ENCODE results near the gene FAM13A.
"Not testable (repeated sequence)": the region's sequence is repeated elsewhere in the genome, so short reads cannot be mapped to it uniquely, and the experiment has no call there.

Gene FAM13A

GRCh38 chr4:88892646-88893045 is 164.3 kb downstream of the FAM13A start:
- FAIRE-seq = peak; percentile 51

DNA sequence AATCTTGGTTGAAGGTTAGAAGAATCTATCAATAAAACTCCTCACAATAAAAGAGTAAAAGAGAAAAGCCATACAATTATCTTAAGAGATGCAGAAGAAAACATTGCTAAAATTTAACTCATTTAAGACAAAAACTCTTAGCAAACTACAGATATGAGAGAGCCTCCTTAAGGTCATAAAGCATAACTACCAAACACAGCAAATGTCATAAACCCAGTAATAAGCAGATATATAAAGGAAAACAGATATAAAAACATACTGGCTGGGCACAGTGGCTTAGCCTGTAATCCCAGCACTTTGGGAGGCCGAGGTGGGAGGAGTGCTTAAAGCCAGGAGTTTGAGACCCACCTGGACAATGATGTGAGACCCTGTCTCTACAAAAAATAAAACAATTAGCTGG is 165.3 kb downstream of the FAM13A start:
- no peak for FAIRE-seq

GRCh38 chr4:88887409-88887808 is 169.6 kb downstream of the FAM13A start:
- not testable (repeated sequence) for FAIRE-seq

DNA sequence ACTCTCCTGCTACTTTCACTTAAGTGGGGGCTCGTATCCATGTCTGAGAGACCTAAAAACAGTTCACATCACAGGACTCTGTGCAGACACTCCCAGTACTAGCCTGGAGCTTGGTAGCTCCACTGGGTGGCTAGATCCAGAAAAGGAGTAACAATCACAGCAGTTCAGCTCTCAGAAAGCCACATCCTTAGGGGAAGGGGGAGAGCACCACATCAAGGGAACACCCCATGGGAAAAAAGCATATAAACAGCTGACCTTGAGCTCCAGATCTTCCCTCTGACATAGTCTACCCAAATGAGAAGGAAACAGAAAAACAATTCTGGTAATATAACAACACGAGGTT is 175.8 kb downstream of the FAM13A start:
- no peak for FAIRE-seq

DNA sequence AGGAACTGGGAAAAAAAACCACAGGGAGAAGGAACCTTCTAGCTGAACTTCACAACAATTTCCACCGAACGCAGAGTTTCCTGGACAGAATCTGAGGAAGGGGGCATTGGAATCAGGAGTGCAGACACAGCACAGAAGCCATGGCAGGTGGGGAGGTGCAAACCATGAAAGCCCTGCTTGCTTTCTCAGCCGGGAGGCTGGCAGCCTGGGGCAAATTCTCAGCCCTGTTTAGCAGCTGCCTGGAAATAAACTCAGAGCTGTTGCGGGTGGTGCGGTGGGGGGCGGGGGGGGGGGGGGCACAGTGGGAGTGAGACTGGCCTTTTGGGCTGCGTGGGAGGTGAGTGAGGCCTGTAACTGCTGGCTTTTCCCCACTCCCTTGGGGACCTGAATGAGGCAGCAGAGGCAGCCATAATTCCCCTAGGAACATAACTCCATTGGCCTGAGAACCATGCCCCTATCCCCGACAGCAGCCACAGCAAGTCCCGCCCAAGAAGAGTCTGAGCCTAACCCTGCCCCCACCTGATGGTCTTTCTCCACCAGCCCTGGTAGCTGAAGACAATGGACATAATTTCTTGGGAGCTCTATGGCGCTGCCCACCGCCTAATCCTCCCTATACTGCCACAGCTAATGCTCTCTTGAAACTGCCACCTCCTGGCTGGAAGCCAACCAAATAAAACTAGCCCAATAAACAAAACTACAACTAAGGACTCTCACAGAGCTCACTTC is 176.3 kb downstream of the FAM13A start:
- FAIRE-seq = no peak

GRCh38 chr4:88879991-88880390 is 177.0 kb downstream of the FAM13A start:
- FAIRE-seq = no peak

- FAIRE-seq = no peak
These were observed 178.3 kb downstream of the FAM13A start for GRCh38 chr4:88878642-88879041.

DNA sequence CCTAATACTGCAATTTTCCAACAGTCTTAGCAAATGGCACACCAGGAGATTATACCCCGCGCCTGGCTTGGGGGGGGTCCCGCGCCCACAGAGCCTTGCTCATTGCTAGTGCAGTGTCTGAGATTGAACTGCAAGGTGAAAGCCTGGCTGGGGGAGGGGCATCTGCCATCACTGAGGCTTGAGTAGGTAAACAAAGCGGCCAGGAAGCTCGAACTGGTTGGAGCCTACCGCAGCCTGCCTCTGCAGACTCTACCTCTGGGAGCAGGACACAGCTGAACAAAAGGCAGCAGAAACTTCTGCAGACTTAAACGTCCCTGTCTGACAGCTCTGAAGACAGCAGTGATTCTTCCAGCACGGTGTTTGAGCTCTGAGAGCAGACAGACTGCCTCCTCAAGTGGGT is 186.6 kb downstream of the FAM13A start:
- no peak for FAIRE-seq

- no peak for FAIRE-seq
These were observed 188.5 kb downstream of the FAM13A start for GRCh38 chr4:88868510-88868909.

DNA sequence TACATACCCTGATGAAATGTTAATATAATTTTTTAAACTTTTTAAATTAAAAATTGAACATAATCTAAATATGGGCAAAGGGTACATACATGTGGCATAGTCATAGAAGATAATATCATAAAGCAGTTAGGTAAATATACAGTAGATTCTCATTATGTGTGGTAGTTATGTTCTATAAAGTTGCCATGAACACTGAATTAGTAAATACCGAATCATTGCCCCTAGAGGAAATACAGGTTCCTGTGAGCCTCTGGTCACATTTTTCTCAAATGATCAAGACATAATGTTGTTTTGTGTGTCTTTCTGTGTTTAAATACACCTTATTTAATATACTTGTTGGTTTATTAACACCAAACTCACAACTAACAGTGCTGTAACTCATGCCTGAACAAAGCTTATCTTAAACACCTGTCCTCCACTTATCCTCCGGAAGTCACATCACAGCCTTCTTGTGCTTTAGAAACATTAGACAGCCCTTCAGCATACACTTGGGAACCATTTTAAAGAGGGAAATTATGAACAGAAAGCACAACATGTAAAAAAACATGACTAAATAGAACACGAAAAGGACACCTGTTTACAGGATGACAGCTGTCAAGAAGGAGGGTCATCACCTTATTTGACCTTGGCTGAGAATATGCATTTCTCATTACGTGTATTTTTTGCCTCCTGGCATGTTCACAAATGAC is 190.0 kb downstream of the FAM13A start:
- no peak for FAIRE-seq

DNA sequence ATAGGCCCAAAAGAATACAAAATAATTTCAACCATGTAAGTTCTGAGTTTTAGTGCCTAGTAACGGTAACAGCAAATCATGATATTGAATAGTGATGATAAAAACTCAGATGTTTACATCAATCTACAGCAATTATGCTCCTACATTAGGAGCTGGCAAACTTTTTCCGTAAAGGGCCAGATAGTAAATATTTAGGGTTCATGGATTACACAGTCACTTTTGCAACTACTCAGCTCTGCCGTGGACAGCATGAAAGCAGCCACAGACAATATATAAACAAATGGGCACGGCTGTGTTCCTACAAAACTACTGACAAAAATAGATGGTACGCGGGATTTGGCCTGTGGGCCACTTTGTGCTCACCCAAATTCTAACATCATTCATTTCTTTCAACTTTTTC is 191.5 kb downstream of the FAM13A start:
- FAIRE-seq = no peak

DNA sequence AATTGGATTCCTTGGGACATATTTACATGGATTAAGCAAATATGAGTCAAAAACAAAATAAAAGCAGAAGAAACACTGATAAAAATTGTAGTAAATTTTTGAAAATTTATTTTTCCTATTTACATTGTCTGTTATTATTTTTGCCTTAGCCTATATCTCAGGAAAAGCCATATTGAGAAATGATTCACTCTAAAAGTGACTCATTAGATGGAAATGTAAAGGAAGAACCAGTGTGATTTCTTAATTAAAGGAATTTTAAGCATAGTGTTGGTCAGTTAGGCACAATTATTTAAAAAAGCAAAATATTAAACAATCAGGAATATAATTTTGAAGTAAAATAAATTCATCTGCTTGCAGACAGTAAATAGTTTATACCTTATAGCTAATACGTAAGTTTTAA is 191.9 kb downstream of the FAM13A start:
- peak; percentile 41 for FAIRE-seq

- FAIRE-seq = no peak
These were observed 196.4 kb downstream of the FAM13A start for GRCh38 chr4:88860586-88860985.

- FAIRE-seq = no peak
These were observed 197.7 kb downstream of the FAM13A start for GRCh38 chr4:88859191-88859812.

- no peak for FAIRE-seq
These were observed 198.2 kb downstream of the FAM13A start for GRCh38 chr4:88858752-88859151.

DNA sequence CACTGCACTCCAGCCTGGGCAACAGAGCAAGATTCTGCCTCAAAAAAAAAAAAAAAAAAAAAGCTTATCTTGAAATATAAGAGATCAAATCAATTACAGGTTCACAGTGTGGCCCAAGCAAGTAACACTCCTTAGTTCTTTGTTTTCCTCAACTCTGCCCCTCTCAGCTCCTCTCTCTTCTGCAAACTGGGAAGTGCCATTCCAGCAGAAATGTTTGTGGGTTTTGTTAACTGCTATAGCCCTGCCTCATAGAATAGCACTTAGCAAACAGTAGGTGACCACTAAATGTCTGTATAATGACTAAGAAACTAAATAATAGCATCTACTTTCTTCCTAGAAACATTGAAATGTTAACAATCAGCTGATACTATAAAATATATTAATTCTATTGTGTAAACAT is 199.4 kb downstream of the FAM13A start:
- FAIRE-seq = no peak

DNA sequence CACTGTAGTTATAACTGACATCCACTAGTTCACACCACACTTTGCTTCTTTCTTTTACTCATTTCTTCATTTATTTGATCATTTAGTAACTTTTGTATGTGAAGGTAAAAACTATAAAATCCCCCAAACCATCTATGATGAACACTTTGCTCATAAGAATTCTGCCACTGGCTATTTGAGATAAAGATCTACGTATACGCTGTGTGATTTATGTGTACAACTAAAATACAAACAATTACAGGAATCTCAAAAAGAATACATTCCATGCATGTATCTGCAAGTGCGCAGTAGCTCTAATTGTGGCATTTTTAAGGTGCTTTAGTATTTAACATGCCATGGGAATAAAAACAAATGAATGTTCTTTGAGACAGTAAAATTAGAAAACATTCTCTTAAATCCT is 202.5 kb downstream of the FAM13A start:
- FAIRE-seq = no peak

GRCh38 chr4:88853583-88853982 is 203.4 kb downstream of the FAM13A start:
- FAIRE-seq = not testable (repeated sequence)

- no peak for FAIRE-seq
These were observed 210.7 kb downstream of the FAM13A start for GRCh38 chr4:88846206-88846790.

DNA sequence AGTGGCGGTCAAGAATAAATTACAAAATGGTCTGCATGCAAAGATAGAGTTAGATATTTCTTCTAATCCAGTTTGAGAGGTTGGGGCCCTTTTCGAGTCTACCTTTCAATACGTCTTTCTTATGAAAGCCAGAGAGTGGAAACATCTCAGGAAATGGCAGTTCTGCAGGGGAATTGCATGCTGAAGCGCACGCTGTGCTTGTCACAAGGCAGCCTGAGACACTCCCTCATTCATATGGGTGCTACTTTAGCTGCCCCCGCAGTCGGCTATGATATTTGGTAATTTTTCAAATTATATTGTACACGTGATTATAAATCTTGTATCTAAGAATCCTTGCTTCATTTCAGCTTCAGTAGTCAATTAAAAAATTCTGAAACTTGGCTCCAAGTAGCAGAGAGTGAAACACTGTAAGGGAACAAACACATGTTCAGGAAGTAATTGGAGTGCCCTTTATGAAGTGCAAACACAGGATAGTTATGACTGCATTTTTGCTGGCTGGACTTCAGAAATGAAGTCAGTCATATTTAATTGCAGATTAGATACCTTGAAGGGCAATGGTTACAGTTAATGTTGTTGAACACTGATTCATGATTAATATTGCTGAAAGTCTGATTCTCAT is 213.8 kb downstream of the FAM13A start:
- FAIRE-seq = no peak

- FAIRE-seq = no peak
These were observed 215.3 kb downstream of the FAM13A start for GRCh38 chr4:88841635-88842034.

DNA sequence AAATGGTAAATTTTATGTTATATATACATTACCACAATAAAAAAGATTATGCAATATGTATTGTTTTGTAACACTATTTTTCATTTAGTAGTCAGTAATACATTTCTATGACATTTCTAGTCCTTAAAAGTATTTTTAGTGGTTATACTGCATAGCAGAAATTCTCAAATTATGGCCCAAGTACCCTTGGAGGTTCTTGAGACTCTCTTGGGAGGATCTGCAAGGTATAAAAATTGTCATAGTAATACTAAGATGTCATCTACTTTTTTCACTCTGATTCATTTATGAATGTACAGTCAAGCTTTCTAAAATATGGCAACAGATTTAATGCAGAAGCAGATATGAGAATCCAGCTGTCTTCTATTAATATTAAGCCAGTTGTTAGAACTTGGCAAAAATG is 220.8 kb downstream of the FAM13A start:
- no peak for FAIRE-seq

DNA sequence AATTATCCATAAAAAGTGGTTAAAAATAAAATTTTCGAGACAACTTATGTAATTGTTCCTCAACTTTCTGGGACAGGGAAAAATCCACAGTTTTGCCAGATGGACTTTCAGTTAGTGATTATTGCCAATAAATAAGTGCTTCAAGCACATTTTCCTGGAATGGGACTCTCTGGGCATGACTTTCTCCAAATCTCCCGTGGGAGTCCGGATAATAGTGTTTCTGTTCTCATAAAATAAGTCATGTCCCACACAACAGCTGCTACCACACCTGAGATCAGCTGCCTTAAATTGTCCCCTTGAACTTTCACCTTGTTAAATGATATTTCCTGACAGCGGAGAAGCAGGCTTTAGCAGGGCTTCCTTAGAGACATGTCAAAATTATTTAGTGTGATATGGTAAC is 226.0 kb downstream of the FAM13A start:
- no peak for FAIRE-seq

Data from endometrium (tissue), 2 donors.